Heart left ventricle (tissue), 13 donors: ENCODE data around the gene HP1BP3.

Experiments used
- POLR2A ChIP-seq, 2 donors: fragments of 450-650 bp; IDR thresholded peaks; one replicate each; pipeline ENCODE4 v1.6.1; 2017; ENCODE audit warnings: antibody characterized with exemption in 2 of 2, mild to moderate bottlenecking in 2 of 2, moderate library complexity in 2 of 2
- TF ChIP-seq, protein P1 (sequence below), 12 donors: fragments of 200-600 bp; sonication (generic) in 4 of 12; IDR thresholded peaks; one replicate each; pipeline versions ENCODE4 v1.5.0 to v1.8.0; 2018 to 2022; ENCODE audit warnings: antibody characterized with exemption in 12 of 12, mild to moderate bottlenecking in 5 of 12
- donor health status: ischemic (EF 13 %, LVEDD 7.1; RV severe dilation, severe dysfunction).
- donor health status: DM: no; HTN: yes; CAD: no.
- donor health status: DM: no; HTN: no; CAD: no.
- donor health status: ischemic (EF 25% LVEDD 6.9; RV normal size, moderate dysfunction).
- donor health status: ischemic (EF 25% LVEDD 5.7; RV mildly dilated, moderate dysfunction).
- donor health status: ischemic (EF 35%, LVEDD 5.7; RV mildly dilated, moderate dysfunction).
- donor health status: nonischemic (EF 11% LVEDD 7.7; RV severe dilation, severe dysfunction).
- donor health status: DM: yes; HTN: yes; CAD: no.
- donor health status: PGD.
- donor health status: ischemic (EF 29% LVEDD 5.4; RV normal size, mild dysfunction).
- donor health status: nonischemic (EF 23%, LVEDD 6.1; RV moderate dilation, normal function).

DNA sequence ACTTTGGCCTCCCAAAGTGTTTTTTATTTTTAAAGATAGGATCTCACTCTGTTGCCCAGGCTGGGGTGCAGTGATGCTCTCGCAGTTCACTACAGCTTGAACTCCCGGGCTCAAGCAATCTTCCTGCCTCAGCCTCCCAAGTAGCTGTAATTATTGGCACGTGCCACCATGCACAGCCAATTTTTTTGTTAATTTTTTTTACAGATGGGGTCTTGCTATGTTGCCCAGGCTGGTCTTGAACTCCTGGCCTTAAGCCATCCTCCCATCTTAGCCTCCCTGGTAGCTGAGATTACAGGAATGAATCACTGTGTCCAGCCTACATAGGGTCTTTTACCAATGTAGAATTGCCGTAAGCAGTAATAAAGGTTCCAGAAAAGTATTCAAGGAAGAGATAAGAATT, 49.1 kb upstream of the HP1BP3 start:
- TF ChIP-seq, protein P1, sequence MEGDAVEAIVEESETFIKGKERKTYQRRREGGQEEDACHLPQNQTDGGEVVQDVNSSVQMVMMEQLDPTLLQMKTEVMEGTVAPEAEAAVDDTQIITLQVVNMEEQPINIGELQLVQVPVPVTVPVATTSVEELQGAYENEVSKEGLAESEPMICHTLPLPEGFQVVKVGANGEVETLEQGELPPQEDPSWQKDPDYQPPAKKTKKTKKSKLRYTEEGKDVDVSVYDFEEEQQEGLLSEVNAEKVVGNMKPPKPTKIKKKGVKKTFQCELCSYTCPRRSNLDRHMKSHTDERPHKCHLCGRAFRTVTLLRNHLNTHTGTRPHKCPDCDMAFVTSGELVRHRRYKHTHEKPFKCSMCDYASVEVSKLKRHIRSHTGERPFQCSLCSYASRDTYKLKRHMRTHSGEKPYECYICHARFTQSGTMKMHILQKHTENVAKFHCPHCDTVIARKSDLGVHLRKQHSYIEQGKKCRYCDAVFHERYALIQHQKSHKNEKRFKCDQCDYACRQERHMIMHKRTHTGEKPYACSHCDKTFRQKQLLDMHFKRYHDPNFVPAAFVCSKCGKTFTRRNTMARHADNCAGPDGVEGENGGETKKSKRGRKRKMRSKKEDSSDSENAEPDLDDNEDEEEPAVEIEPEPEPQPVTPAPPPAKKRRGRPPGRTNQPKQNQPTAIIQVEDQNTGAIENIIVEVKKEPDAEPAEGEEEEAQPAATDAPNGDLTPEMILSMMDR (IDR thresholded peaks at IDR 0.05), result no peak
- no peak for TF ChIP-seq POLR2A (IDR thresholded peaks at IDR 0.05)
